ENCODE measurements around the gene TSPOAP1.

Gene TSPOAP1

GRCh38 chr17:58367461-58367860 is 38.9 kb upstream of the TSPOAP1 start:
- Mint-ChIP-seq H3K27ac (no peak overlapping the region), H3K36me3 (no peaks in the 10 kb centered on the region), H3K4me1 (peaks cover 19% of the 10 kb centered on the region), H3K4me3 (no peak overlapping the region), H3K9me3 (no peaks in the 10 kb centered on the region), H3K27me3 (no peaks in the 10 kb centered on the region)
- ATAC-seq, result no peak

DNA sequence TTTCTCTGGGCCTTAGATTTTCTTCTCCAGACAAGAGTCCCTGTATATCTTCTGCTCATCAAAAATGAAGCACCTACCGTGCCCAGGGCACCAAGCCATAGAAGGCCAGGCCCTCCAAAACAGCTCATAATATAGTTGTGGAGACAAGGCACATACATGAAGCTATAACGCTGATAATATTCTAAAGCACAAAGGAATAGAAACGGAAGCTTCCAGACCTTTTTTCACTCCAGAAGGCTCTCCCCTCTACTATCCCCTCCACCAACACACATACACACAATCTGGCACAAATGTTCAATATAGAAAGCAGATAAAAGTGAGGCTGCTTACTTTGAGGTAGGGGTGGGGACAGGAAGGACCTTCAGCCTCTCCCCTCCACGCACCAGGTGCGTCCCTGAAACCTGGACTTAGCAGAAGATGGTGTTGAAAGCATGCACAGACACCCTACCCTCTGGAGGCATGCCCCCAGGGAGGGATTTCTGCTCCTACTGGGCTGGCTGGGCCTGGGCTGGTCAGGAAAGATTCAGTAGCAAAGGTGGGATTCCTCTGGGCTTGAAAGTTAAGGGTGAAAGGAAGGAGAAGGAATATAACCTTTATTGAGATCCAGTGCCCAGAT is 37.5 kb upstream of the TSPOAP1 start:
- no peaks in the 10 kb centered on the region for H3K27me3 Mint-ChIP-seq
- H3K4me3 Mint-ChIP-seq, result no peak overlapping the region
- no peak for ATAC-seq
- H3K36me3 Mint-ChIP-seq, result no peaks in the 10 kb centered on the region
- H3K27ac Mint-ChIP-seq, result no peak overlapping the region
- H3K9me3 Mint-ChIP-seq, result no peaks in the 10 kb centered on the region
- H3K4me1 Mint-ChIP-seq, result peaks cover 19% of the 10 kb centered on the region

GRCh38 chr17:58365185-58365979 is 36.8 kb upstream of the TSPOAP1 start:
- Mint-ChIP-seq H3K36me3 (no peaks in the 10 kb centered on the region), H3K4me3 (no peak overlapping the region), H3K27me3 (no peaks in the 10 kb centered on the region), H3K4me1 (peaks cover 12% of the 10 kb centered on the region), H3K27ac (no peak overlapping the region), H3K9me3 (no peaks in the 10 kb centered on the region)
- no peak for ATAC-seq

DNA sequence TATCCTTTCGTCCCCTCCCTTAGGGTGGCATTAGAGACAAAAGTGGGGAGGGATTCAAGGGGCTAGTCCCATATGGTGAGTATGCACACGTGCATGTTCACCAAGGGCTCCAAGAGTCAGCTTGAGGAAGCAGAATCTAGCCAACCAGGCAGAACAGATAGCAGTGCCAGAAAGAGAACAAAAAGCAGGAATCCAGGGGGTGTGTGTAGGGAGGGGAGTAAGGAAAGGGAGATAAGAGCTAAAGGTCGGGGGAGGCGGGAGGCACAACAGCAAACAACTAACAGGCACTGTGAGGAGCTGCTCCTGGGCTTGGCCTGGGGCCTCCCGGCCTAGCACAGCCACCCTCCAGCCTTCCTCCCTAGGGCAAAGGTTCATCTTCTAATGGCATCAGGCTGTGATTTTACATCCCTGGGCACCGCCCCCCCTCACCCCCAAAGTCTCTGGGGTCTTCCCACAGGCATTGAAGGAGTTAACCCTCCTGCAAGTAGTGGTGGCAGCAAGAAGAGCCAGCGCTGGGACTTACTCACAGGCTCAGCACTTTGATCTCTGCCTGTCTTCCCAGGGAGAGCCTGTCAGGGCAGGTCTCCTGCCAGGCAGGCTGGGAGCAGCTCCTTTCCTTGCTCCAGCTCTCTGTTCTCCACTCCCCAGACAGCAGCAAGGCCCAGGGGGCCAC is 35.8 kb upstream of the TSPOAP1 start:
- Mint-ChIP-seq H3K4me1 (peaks cover 8% of the 10 kb centered on the region), H3K36me3 (no peaks in the 10 kb centered on the region), H3K9me3 (no peaks in the 10 kb centered on the region), H3K27me3 (no peaks in the 10 kb centered on the region), H3K27ac (no peak overlapping the region), H3K4me3 (no peak overlapping the region)
- no peak for ATAC-seq

GRCh38 chr17:58363457-58364185 is 35.0 kb upstream of the TSPOAP1 start:
- Mint-ChIP-seq H3K9me3 (no peaks in the 10 kb centered on the region), H3K4me3 (no peak overlapping the region), H3K36me3 (no peaks in the 10 kb centered on the region), H3K27ac (no peak overlapping the region), H3K4me1 (peaks cover under 1% of the 10 kb centered on the region), H3K27me3 (no peaks in the 10 kb centered on the region)
- ATAC-seq, result no peak

DNA sequence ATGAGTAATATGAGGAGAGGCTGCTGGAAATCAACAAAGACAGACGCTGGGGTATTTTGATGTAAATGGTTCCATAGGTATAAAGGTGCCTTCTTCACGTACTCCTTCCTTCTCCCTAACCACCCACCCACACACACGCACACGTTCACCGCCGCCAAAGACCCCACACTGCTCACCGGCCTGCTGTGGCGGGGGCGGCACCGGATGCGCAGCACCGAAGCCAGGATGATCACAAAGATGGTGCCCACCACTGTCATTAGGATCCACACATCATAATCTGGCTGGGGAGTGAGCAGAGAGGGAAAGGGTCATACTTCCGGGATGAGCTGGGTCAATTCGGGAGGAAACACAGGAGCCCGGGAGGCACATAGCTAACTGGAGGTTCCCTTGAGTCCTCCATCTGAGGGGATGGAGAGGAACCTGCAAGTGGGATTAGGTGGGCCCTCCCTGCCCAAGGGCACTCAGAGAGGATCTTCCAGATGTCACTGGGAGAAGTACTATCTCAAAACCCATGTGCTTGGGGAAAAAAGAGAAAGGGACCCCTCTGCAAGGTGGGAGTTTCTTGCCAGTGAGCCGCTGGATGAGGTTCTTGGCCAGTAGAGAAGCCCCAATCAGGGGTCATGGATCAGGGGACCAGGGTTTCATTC is 33.9 kb upstream of the TSPOAP1 start:
- no peaks in the 10 kb centered on the region for H3K9me3 Mint-ChIP-seq
- H3K4me1 Mint-ChIP-seq, result no peaks in the 10 kb centered on the region
- no peak overlapping the region for H3K4me3 Mint-ChIP-seq
- no peaks in the 10 kb centered on the region for H3K36me3 Mint-ChIP-seq
- no peaks in the 10 kb centered on the region for H3K27me3 Mint-ChIP-seq
- no peak overlapping the region for H3K27ac Mint-ChIP-seq
- no peak for ATAC-seq

DNA sequence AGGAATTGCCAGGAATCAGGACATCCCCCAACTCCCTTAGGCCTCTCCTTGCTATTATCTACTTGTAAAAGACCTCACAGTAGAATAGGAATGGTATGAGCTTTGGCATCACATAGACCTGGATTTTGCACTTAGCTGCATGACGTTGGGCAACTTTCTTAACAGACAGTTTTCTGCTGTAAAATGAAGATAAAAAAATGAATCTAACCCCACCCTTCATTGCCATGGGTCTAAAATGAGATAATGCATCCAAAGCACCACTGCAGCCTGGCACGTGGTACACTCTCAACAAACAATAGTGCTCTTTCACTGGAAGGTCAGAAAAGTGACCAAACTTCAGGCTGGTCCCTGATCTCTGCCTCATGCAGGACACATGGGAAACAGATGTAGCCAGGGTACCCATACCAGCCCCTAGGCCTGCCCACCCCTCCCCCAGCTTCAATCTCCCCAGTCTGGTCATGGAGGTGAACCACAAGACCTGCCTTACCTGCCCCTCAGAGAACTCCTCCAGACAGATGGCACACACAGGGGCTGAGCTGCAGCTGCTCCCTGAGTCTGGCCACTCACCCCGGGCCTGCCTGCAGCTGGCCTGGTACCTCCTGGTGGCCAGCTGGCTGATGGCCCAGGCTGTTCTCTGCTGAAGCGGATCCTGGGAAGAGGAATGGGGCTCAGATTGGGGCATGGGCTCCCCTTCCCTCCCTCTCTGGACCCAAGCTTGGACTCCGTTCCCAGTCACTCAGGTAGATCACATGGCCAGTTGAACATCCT is 31.9 kb upstream of the TSPOAP1 start:
- no peaks in the 10 kb centered on the region for H3K9me3 Mint-ChIP-seq
- no peaks in the 10 kb centered on the region for H3K27me3 Mint-ChIP-seq
- no peaks in the 10 kb centered on the region for H3K4me1 Mint-ChIP-seq
- H3K4me3 Mint-ChIP-seq, result no peak overlapping the region
- no peak overlapping the region for H3K27ac Mint-ChIP-seq
- H3K36me3 Mint-ChIP-seq, result no peaks in the 10 kb centered on the region
- ATAC-seq, result no peak

DNA sequence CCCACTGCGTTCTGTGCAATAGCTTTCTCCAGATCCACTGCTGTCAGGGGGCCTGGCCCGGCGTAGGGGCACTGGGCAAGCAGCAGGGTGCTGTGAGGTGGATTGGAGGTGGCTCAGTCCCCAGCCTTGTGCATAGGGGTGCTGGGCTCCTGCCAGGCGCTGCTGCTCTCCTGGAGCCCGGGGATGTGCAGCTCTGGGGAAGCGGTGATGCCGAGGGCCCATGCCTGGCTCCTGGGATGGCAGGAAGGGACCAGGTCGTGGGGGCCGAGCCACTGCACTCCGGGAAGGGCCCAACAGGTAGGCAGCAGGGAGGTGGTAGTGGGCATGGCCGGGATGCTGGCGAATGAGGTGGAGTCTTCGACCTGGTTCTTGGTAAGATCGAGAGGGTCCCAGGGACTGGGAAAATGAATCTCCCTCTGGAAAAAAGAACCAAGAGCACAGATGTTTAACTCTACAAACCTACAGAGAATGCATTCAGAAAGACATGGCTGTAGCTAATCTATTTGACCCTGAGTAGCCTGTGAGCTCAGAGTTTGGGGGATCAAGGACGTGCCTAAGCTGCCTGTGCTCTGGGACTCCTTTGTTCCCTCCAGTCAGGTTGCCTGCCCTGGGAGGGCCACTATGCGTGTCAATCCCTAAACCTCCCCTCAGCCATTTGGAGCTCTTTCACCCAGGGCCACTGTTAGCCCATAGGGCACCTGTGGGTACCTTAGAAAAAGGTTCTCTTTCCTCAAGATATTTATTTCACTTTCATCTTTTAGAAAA is 30.0 kb upstream of the TSPOAP1 start:
- Mint-ChIP-seq H3K27ac (no peak overlapping the region), H3K27me3 (no peaks in the 10 kb centered on the region), H3K4me3 (no peak overlapping the region), H3K9me3 (no peaks in the 10 kb centered on the region), H3K4me1 (no peaks in the 10 kb centered on the region), H3K36me3 (no peaks in the 10 kb centered on the region)
- no peak for ATAC-seq

DNA sequence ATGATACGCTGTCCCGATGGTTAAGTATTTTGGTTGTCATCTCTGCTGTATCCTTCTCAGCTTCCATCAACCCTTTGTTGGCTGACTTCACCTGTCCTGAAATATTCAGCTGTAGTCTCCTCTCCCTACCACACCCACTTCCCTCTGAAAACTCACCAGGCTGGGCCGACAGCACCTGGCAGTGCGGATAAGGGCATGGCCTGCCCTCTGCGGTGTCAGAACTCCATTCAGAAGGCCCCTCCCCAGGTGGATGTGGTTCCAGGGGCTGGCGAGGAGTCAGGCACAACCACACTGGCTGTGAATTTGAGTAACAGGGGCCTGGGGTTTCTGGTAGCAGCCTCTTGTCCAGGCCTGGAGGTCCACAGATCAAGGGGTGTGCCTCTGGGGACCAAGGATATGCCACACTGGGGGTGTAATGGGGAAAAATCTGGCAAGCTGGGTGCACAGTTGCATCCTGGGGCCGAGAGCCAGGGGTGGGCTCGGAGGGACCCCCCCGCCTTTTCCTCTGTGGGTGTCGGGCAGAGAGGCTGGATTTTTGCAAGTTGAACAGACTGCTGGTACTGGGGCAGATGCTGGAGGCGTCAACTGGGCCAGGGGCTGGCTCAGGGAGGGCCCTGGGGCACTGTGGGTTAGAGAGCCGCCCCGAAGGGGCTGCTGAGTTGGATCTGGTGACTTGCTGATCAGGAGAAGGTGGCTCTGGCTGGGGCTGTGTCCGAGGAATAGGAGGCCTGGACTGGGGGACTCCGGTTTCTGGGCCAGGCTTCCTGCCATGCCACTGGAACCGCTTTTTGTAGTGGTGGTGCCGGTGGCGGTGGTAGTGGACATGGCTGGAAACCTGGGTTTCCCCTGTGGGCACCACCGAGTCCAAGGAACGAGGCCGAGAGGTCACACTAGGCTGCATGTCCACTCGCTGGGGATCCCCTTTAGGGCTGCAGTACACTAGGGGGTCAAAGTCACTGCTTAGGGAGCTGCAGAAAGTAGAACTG is 29.0 kb upstream of the TSPOAP1 start:
- H3K4me1 Mint-ChIP-seq, result peaks cover 9% of the 10 kb centered on the region
- H3K4me3 Mint-ChIP-seq, result no peak overlapping the region
- H3K27ac Mint-ChIP-seq, result no peak overlapping the region
- ATAC-seq, result no peak
- H3K9me3 Mint-ChIP-seq, result no peaks in the 10 kb centered on the region
- H3K36me3 Mint-ChIP-seq, result no peaks in the 10 kb centered on the region
- no peaks in the 10 kb centered on the region for H3K27me3 Mint-ChIP-seq

GRCh38 chr17:58356231-58356630 is 27.6 kb upstream of the TSPOAP1 start:
- Mint-ChIP-seq H3K36me3 (peaks cover 9% of the 10 kb centered on the region), H3K4me1 (peaks cover 18% of the 10 kb centered on the region), H3K9me3 (no peaks in the 10 kb centered on the region), H3K4me3 (no peak overlapping the region), H3K27me3 (no peaks in the 10 kb centered on the region), H3K27ac (no peak overlapping the region)
- no peak for ATAC-seq

DNA sequence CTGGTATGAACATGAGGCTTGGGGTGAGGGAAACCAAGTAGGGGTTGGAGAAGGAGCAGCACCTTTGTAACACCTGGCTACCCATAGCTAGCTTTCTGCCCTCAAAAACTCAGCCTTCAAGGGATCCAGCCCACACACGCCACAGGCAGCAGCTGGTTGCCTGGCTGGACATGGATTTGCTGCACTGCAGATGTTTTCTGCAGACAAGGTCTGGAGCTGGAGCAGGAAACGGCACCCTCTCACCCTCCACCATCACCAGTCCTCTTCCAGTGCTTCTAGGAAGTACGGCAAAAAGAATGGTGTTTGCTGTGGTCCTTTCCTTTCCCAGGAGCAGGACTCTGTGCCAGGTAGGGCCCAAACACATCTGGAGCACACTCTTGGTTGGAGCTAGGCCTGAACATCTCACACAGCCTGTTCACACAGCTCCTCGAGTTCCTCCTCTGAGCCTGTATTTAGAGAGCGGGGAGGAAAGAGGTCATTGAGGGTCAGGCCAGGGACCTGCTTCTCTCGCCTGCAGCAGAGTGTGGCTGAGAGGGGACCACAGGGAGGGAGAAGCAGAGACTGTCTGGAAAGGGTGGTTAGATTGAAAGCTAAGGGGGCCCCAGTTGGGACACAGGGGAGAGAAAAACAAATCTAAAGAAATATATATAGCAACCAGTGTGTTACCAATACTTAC is 26.1 kb upstream of the TSPOAP1 start:
- ATAC-seq, result no peak
- H3K27me3 Mint-ChIP-seq, result no peaks in the 10 kb centered on the region
- H3K36me3 Mint-ChIP-seq, result peaks cover 12% of the 10 kb centered on the region
- H3K4me3 Mint-ChIP-seq, result no peak overlapping the region
- H3K27ac Mint-ChIP-seq, result no peak overlapping the region
- H3K4me1 Mint-ChIP-seq, result peaks cover 24% of the 10 kb centered on the region
- H3K9me3 Mint-ChIP-seq, result no peaks in the 10 kb centered on the region

DNA sequence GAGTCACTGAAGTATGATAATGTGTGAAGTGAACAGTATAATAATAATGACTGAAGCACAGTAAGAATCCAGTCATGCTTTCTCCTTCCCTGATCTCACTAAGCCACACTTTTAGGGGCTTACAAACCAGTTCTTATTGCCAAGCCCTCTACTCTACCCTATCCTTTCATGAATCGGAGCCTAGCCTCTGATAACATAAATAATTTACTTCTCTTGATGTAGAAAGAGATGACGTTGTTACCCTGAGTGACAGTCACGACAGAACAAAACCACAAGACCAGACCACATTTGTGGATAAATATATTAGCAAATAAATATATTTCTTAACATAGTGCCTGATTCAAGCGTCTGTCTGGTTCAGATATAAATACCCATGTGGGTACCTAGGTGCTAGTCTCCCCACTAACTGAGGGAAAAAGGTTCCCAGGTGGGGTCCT is 24.8 kb upstream of the TSPOAP1 start:
- H3K4me1 Mint-ChIP-seq, result peaks cover 35% of the 10 kb centered on the region
- H3K9me3 Mint-ChIP-seq, result no peaks in the 10 kb centered on the region
- peak overlapping the region; percentile 95 for H3K27ac Mint-ChIP-seq
- no peaks in the 10 kb centered on the region for H3K27me3 Mint-ChIP-seq
- ATAC-seq, result no peak
- H3K36me3 Mint-ChIP-seq, result peaks cover 23% of the 10 kb centered on the region
- H3K4me3 Mint-ChIP-seq, result peak overlapping the region; percentile 100
